PC-9 (cell line): ENCODE results near the gene PSTK. TPM values are rescaled to one million over a fixed set of nuclear protein-coding genes. Genes with fewer than 3 reads are reported as not detected.

ENCODE experiments used
- Bru-seq: library from RNA; stranded (reverse); fragments of 400-500 nt; gene quantifications from one replicate; lab custom pipeline; 2021; lab: Mats Ljungman, UMichigan
- BruChase-seq, 2 experiments: library from RNA; stranded (reverse); fragments of 400-500 nt; gene quantifications; one replicate each; lab custom pipeline; 2021; lab: Mats Ljungman, UMichigan
- BruUV-seq: library from RNA; stranded (reverse); fragments of 400-500 nt; replicated peaks from 2 replicates; lab custom pipeline; 2021; lab: Mats Ljungman, UMichigan
- CTCF ChIA-PET: fragments of 300-600 bp; sonication (Branson Sonifier 250); formaldehyde crosslinking; loops from one replicate; lab custom pipeline; 2022; ENCODE audit warnings: antibody characterized with exemption; lab: Charles Lee
- POLR2A ChIA-PET: fragments of 300-600 bp; sonication (Branson Sonifier 250); formaldehyde crosslinking; loops from one replicate; lab custom pipeline; 2022; ENCODE audit warnings: antibody characterized with exemption; ENCODE audit not compliant: unreplicated experiment; lab: Charles Lee
- DNase-seq, 2 experiments: peaks; one replicate each; pipeline versions ENCODE4 v3.0.0 to v3.0.0-alpha.2; 2015 to 2022; ENCODE audit warnings: mixed read lengths in 1 of 2
- H2AFZ ChIP-seq: fragments of 200-600 bp; sonication (generic); 2 replicates; pipeline ENCODE4 v1.8.1; 2017; ENCODE audit warnings: antibody characterized with exemption
- H3F3A ChIP-seq: fragments of 200-600 bp; sonication (generic); 2 replicates; pipeline ENCODE4 v1.8.1; 2017; ENCODE audit warnings: antibody characterized with exemption, mild to moderate bottlenecking, low read depth; ENCODE audit not compliant: insufficient read depth
- H3K27ac ChIP-seq: fragments of 200-600 bp; sonication (generic); 2 replicates; pipeline ENCODE4 v1.6.1; 2016; ENCODE audit warnings: mixed run types
- H3K27me3 ChIP-seq: fragments of 200-600 bp; sonication (generic); 2 replicates; pipeline ENCODE4 v1.6.1; 2016; ENCODE audit warnings: low read depth, mixed run types; ENCODE audit not compliant: insufficient read depth
- H3K36me3 ChIP-seq: fragments of 200-600 bp; sonication (generic); 2 replicates; pipeline ENCODE4 v1.6.1; 2016; ENCODE audit warnings: low read depth, mixed run types
- H3K4me1 ChIP-seq: fragments of 200-600 bp; sonication (generic); replicated peaks from 2 replicates; pipeline ENCODE4 v1.6.1; 2016; ENCODE audit warnings: mixed run types; ENCODE audit not compliant: insufficient read depth
- H3K4me2 ChIP-seq: fragments of 200-600 bp; sonication (generic); 2 replicates; pipeline ENCODE4 v1.6.1; 2017; ENCODE audit warnings: mixed run types
- H3K4me3 ChIP-seq: fragments of 200-600 bp; sonication (generic); 2 replicates; pipeline ENCODE4 v1.6.1; 2016; ENCODE audit warnings: mixed run types
- H3K79me2 ChIP-seq: fragments of 200-600 bp; sonication (generic); 2 replicates; pipeline ENCODE4 v1.6.1; 2017; ENCODE audit warnings: low read depth, mixed run types
- H3K9me2 ChIP-seq: fragments of 200-600 bp; sonication (generic); 2 replicates; pipeline ENCODE4 v1.8.1; 2017; ENCODE audit warnings: mild to moderate bottlenecking; ENCODE audit not compliant: insufficient read depth
- H3K9me3 ChIP-seq: fragments of 200-600 bp; sonication (generic); 2 replicates; pipeline ENCODE4 v1.8.1; 2016; ENCODE audit warnings: low read depth; ENCODE audit not compliant: insufficient read depth
- H4K20me1 ChIP-seq: fragments of 200-600 bp; sonication (generic); 2 replicates; pipeline ENCODE4 v1.8.1; 2017; ENCODE audit not compliant: insufficient read depth
- EZH2 ChIP-seq: fragments of 200-600 bp; sonication (generic); IDR thresholded peaks from 2 replicates; pipeline ENCODE4 v1.8.0; 2017; ENCODE audit warnings: antibody characterized with exemption, low read depth
- intact Hi-C: fragments of 100-400 bp; cut with micrococcal nuclease; formaldehyde crosslinking; loops from one replicate; pipeline ENCODE4 v1.10.0; 2022; ENCODE audit not compliant: unreplicated experiment
- long read RNA-seq: library from polyadenylated mRNA; stranded (forward); transcript quantifications from one replicate; pipeline ENCODE4 v2.0.0, GENCODE V29; 2022
- total RNA-seq: library from RNA; stranded (reverse); gene quantifications from 2 replicates; pipeline ENCODE4 v1.2.3, GENCODE V29; 2021
- TF ChIP-seq, protein P1 (sequence below): fragments of 200-600 bp; sonication (generic); conservative IDR thresholded peaks from 2 replicates; pipeline ENCODE4 v1.6.1; 2017; ENCODE audit warnings: mixed run types, antibody characterized with exemption, mild to moderate bottlenecking, moderate library complexity

The PSTK gene, protein sequence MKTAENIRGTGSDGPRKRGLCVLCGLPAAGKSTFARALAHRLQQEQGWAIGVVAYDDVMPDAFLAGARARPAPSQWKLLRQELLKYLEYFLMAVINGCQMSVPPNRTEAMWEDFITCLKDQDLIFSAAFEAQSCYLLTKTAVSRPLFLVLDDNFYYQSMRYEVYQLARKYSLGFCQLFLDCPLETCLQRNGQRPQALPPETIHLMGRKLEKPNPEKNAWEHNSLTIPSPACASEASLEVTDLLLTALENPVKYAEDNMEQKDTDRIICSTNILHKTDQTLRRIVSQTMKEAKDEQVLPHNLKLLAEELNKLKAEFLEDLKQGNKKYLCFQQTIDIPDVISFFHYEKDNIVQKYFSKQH
- total RNA-seq, result 3.2 and 3.4 TPM in 2 replicates
- Bru-seq, nascent RNA, result percentile 62 among the genes with signal in this experiment
- percentile 61 among the genes with signal in this experiment for BruChase-seq, experiment 1, labeled RNA remaining after a 2-hour chase
- BruChase-seq, experiment 2, labeled RNA remaining after a 6-hour chase, result percentile 56 among the genes with signal in this experiment
- long read RNA-seq, partial matches to known transcripts, result 0 of 7 reads
- long read RNA-seq, other reads (novel, unspliced or antisense), result 3 of 7 reads

DNA sequence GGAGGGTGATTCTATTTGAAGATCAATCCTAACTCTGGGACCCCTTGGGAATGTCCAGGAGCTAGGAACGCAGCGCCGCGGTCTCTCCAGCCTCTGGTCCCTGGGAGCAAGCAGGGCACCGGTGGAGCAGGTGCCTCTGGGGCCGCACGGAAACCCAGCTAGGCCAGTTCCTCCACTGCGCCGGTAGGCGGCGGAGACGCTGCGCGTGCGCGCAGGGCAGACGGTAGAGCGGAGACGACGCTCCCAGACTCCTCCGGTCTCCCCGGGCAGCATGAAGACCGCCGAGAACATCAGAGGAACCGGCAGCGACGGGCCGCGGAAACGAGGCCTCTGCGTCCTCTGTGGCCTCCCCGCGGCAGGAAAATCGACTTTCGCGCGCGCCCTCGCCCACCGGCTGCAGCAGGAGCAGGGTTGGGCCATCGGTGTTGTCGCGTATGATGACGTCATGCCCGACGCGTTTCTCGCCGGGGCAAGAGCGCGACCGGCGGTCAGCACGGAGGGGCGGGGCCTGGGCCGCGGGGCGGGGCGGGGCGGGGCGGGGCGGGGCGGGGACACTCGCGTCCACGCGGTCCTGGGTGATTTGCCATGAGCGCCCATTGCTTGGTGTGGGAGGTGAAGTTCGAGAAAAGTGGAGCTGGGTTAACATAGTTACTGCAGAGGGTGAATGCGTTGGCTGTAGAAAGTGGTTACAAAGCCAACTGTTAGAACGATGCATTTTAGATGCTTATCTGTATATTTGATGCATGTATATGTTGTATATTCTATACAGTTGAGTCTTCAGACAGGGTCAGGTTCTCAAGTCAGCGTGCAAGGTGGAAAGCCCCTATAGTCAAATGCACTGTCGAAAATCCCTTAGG lies at the start of gene PSTK:
PSTK (plus strand) TSS at position 193 of the 857 bp plus-strand sequence; CDS start at position 272, 79 bp downstream.
- Histone ChIP-seq H3K4me1 (peaks cover 4% of the 10 kb centered on the region), H3K36me3 (no peaks in the 10 kb centered on the region), H3F3A (no peaks in the 10 kb centered on the region), H3K9me2 (no peaks in the 10 kb centered on the region), H2AFZ (peak within 1 kb of the TSS; percentile 90), H3K4me3 (peak within 1 kb of the TSS; percentile 69), H3K27me3 (no peaks in the 10 kb centered on the region), H3K79me2 (no peaks in the 10 kb centered on the region), H4K20me1 (no peaks in the 10 kb centered on the region), H3K27ac (peak within 1 kb of the TSS; percentile 85), H3K4me2 (peak within 1 kb of the TSS; percentile 96), H3K9me3 (no peaks in the 10 kb centered on the region)
- intact Hi-C loops, result loop anchor here (1.0 kb wide), 1 partner anchor 28 kb away; the partner anchor contains the start of gene IKZF5
- DNase-seq, result peak; percentile 70 to 78
- CTCF ChIA-PET, result interaction anchor here (0.6 kb wide), 1 partner anchor 124 kb away, joined by 3 read pairs; no protein-coding TSS in a partner anchor
- POLR2A ChIA-PET, result no interaction called here
- TSS peak; percentile 89 for BruUV-seq
- TF ChIP-seq EZH2, result no peak
- TF ChIP-seq, protein P1, sequence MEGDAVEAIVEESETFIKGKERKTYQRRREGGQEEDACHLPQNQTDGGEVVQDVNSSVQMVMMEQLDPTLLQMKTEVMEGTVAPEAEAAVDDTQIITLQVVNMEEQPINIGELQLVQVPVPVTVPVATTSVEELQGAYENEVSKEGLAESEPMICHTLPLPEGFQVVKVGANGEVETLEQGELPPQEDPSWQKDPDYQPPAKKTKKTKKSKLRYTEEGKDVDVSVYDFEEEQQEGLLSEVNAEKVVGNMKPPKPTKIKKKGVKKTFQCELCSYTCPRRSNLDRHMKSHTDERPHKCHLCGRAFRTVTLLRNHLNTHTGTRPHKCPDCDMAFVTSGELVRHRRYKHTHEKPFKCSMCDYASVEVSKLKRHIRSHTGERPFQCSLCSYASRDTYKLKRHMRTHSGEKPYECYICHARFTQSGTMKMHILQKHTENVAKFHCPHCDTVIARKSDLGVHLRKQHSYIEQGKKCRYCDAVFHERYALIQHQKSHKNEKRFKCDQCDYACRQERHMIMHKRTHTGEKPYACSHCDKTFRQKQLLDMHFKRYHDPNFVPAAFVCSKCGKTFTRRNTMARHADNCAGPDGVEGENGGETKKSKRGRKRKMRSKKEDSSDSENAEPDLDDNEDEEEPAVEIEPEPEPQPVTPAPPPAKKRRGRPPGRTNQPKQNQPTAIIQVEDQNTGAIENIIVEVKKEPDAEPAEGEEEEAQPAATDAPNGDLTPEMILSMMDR, result peak; percentile 83

DNA sequence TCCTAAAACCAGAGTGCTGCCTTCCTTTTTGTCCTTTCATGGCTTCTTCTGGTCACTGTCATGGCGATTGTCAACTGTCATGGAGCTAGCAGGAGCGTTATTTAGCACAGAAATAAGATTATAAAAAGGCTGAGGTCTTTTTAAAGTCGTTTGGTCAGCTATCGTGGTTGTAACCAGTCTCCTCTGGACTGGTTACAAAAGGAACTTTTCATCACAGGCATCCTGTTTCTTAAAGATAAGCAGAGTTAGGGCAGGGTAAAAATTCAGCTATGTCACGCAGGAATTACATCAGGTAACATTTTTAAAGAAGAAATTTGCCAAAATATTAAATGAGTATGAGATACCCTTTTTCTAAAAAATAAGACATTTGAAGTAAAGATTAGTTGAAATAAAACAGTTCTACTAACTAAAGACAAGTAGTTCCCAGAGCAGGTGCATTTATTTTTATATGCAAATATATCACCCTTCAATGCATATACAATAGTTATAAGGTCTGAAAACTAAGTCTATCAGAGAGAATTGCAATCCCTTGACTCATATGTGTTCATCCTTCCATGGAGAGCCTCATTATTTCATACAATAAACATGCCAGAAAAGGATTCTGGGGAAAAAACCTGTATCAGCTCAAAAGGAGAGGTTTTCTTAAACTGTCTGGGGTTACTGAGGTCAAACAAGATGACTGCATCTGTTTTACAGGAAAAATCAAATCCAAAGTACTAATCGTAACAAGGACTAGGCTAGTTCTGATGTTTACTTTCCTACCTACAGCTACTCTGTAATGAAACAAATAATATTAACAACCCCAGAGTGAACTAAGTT lies 48.9 kb upstream of the PSTK start:
- ChIA-PET CTCF (no interaction called here), POLR2A (no interaction called here)
- H3K36me3 ChIP-seq, result no peaks in the 10 kb centered on the region
- no TSS peak for BruUV-seq
- no peak overlapping the region for H3K27ac ChIP-seq
- H3K79me2 ChIP-seq, result no peaks in the 10 kb centered on the region
- H3K27me3 ChIP-seq, result no peaks in the 10 kb centered on the region
- H3K9me3 ChIP-seq, result no peaks in the 10 kb centered on the region
- DNase-seq, result no peak
- H3K4me3 ChIP-seq, result no peak overlapping the region
- H3K4me1 ChIP-seq, result no peaks in the 10 kb centered on the region
- H3F3A ChIP-seq, result no peaks in the 10 kb centered on the region
- H4K20me1 ChIP-seq, result no peaks in the 10 kb centered on the region
- no peaks in the 10 kb centered on the region for H3K9me2 ChIP-seq
- intact Hi-C loops, result loop anchor here (10.0 kb wide), 1 partner anchor 46 kb away; no protein-coding TSS in a partner anchor
- H2AFZ ChIP-seq, result no peak overlapping the region
- H3K4me2 ChIP-seq, result no peak overlapping the region
- TF ChIP-seq, protein P1, result no peak
- TF ChIP-seq EZH2, result no peak
